Thymus (tissue), 11 donors: ENCODE data around the gene MS4A18. TPM values are rescaled to one million over a fixed set of nuclear protein-coding genes. Genes with fewer than 3 reads are reported as not detected.

Experiments
- DNase-seq, 9 donors: peaks; one replicate each; pipeline ENCODE4 v3.0.0-alpha.2; 2013; ENCODE audit warnings: low spot score in 9 of 9, low read depth in 6 of 9, missing footprints in 1 of 9
- H3K27ac ChIP-seq, 2 donors: one replicate each; pipeline ENCODE4 v1.5.1; 2013; ENCODE audit warnings: control low read depth in 1 of 2, low read depth in 1 of 2, low read length in 1 of 2, mild to moderate bottlenecking in 1 of 2, moderate library complexity in 1 of 2
- H3K27me3 ChIP-seq, 2 donors: one replicate each; pipeline ENCODE4 v1.5.1; 2013; ENCODE audit warnings: low read length in 1 of 2; ENCODE audit not compliant: control insufficient read depth in 2 of 2, insufficient read depth in 1 of 2
- H3K36me3 ChIP-seq, 2 donors: one replicate each; pipeline ENCODE4 v1.5.1; 2013; ENCODE audit warnings: low read length in 1 of 2, mild to moderate bottlenecking in 1 of 2, moderate library complexity in 1 of 2; ENCODE audit not compliant: control insufficient read depth in 2 of 2, insufficient read depth in 2 of 2
- H3K4me1 ChIP-seq, 2 donors: one replicate each; pipeline ENCODE4 v1.5.1; 2013; ENCODE audit warnings: low read length in 2 of 2; ENCODE audit not compliant: control insufficient read depth in 2 of 2, insufficient read depth in 2 of 2
- H3K4me3 ChIP-seq, 2 donors: one replicate each; pipeline ENCODE4 v1.5.1; 2013; ENCODE audit warnings: low read length in 2 of 2, control low read depth in 1 of 2, mild to moderate bottlenecking in 1 of 2
- H3K9me3 ChIP-seq, 2 donors: one replicate each; pipeline ENCODE4 v1.5.1; 2013; ENCODE audit warnings: low read length in 1 of 2, mild to moderate bottlenecking in 1 of 2; ENCODE audit not compliant: control insufficient read depth in 2 of 2, insufficient read depth in 1 of 2
- WGBS: extraction: QIAGEN DNeasy Blood & Tissue Kit; methylation state at CpG from one replicate; pipeline ENCODE4 v1.1.7; 2013; 5-methylcytosine and 5-hydroxymethylcytosine counted together
- polyA plus RNA-seq: library from polyadenylated mRNA; stranded (reverse); fragments of 200-250 nt; gene quantifications from one replicate; pipeline ENCODE4 v1.2.3, GENCODE V29; 2013
- total RNA-seq: library from RNA; stranded (reverse); fragments of 120-200 nt; gene quantifications from one replicate; pipeline ENCODE4 v1.2.4, GENCODE V29; 2013
- donor health status: healthy.

Gene MS4A18
- total and polyA plus RNA-seq, 2 donors = 0.07 TPM; not detected in 1

GRCh38 chr11:60785136-60785535 lies 60.6 kb downstream of the MS4A18 start, which contains the start of gene MS4A10:
Gene MS4A10 (plus strand): TSS chr11:60785333. CDS start chr11:60790336, 5,003 bp downstream.
- Histone ChIP-seq H3K4me3 (no peak within 1 kb of the TSS), H3K36me3 (no peaks in the 10 kb centered on the region), H3K9me3 (no peaks in the 10 kb centered on the region), H3K4me1 (peaks cover 0 to 5% of the 10 kb centered on the region in 2 donors), H3K27ac (no peak within 1 kb of the TSS), H3K27me3 (peaks cover 0 to 1% of the 10 kb centered on the region in 2 donors)
- no peak for DNase-seq
- 88% methylated on average over 9 of the region's 9 CpGs for WGBS

DNA sequence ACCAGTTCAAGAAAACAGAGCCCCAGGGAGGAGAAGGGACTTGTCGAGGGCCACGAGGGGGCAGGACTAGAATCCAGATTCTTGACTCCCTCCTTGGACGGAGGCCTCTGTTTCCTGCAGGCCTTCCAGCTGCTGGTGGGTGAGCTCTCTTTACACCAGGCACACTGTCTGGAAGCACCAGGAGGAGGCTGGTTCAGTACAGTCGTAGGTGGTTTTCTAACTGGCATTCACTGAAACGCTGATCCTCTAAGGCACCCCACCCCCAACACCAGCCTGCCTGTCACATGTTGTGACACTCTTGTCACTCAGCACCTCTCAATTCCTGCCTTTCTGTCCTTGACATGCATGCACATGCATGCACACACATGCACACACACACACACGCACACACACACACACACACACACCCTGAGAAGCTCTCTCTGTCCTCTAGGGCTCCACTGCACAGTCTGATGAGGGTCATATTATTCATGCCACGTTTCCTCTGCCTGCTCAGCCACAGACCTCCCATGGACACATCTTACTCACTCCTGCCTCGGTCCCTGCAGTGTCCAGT lies 61.4 kb downstream of the MS4A18 start:
- 89% methylated on average over 8 of the region's 8 CpGs for WGBS
- H3K4me1 ChIP-seq = peaks cover 0 to 5% of the 10 kb centered on the region in 2 donors

GRCh38 chr11:60786811-60787567 lies 62.5 kb downstream of the MS4A18 start:
- H3K27ac ChIP-seq = no peak overlapping the region
- DNase-seq = no peak
- WGBS = 91% methylated on average over 15 of the region's 15 CpGs

More for the DNA sequence above, 61.4 kb downstream of the MS4A18 start:
- Histone ChIP-seq H3K27me3 (no peaks in the 10 kb centered on the region), H3K36me3 (no peaks in the 10 kb centered on the region), H3K4me3 (no peak overlapping the region), H3K27ac (no peak overlapping the region), H3K9me3 (no peaks in the 10 kb centered on the region)
- no peak for DNase-seq

GRCh38 chr11:60788401-60789125 lies 64.0 kb downstream of the MS4A18 start:
- Histone ChIP-seq H3K36me3 (no peaks in the 10 kb centered on the region), H3K27ac (no peak overlapping the region), H3K4me3 (no peak overlapping the region), H3K9me3 (peaks cover 0 to 6% of the 10 kb centered on the region in 2 donors), H3K27me3 (peaks cover 0 to 2% of the 10 kb centered on the region in 2 donors), H3K4me1 (peaks cover 0 to 5% of the 10 kb centered on the region in 2 donors)
- no peak for DNase-seq
- 89% methylated on average over 7 of the region's 7 CpGs for WGBS

More at GRCh38 chr11:60786811-60787567, 62.5 kb downstream of the MS4A18 start:
- peaks cover 0 to 2% of the 10 kb centered on the region in 2 donors for H3K27me3 ChIP-seq
- H3K4me3 ChIP-seq = no peak overlapping the region
- peaks cover 0 to 5% of the 10 kb centered on the region in 2 donors for H3K4me1 ChIP-seq
- no peaks in the 10 kb centered on the region for H3K36me3 ChIP-seq
- H3K9me3 ChIP-seq = peaks cover 0 to 6% of the 10 kb centered on the region in 2 donors

- whole genome bisulfite sequencing = 96% methylated on average over 3 of the region's 3 CpGs
- H3K4me3 ChIP-seq = no peak overlapping the region
- peaks cover 0 to 5% of the 10 kb centered on the region in 2 donors for H3K4me1 ChIP-seq
- H3K27ac ChIP-seq = no peak overlapping the region
- H3K27me3 ChIP-seq = peaks cover 0 to 2% of the 10 kb centered on the region in 2 donors
- H3K9me3 ChIP-seq = peaks cover 0 to 6% of the 10 kb centered on the region in 2 donors
- H3K36me3 ChIP-seq = no peaks in the 10 kb centered on the region
- DNase-seq = no peak
Observed at GRCh38 chr11:60790726-60791125, 66.2 kb downstream of the MS4A18 start.

GRCh38 chr11:60791153-60791933 lies 66.8 kb downstream of the MS4A18 start:
- no peak for DNase-seq
- Histone ChIP-seq H3K36me3 (no peaks in the 10 kb centered on the region), H3K27ac (no peak overlapping the region), H3K4me1 (peaks cover 0 to 5% of the 10 kb centered on the region in 2 donors), H3K4me3 (no peak overlapping the region), H3K9me3 (peaks cover 0 to 6% of the 10 kb centered on the region in 2 donors), H3K27me3 (peaks cover 0 to 2% of the 10 kb centered on the region in 2 donors)
- WGBS = 96% methylated on average over 4 of the region's 4 CpGs

GRCh38 chr11:60792521-60792920 lies 68.0 kb downstream of the MS4A18 start:
- no peak overlapping the region for H3K4me3 ChIP-seq
- WGBS = 78% methylated on average over 3 of the region's 3 CpGs
- no peaks in the 10 kb centered on the region for H3K4me1 ChIP-seq
- DNase-seq = no peak
- no peaks in the 10 kb centered on the region for H3K36me3 ChIP-seq
- H3K27ac ChIP-seq = no peak overlapping the region
- peaks cover 0 to 2% of the 10 kb centered on the region in 2 donors for H3K27me3 ChIP-seq
- peaks cover 0 to 6% of the 10 kb centered on the region in 2 donors for H3K9me3 ChIP-seq
